Gastrocnemius medialis (tissue), 4 donors: Measurements from ENCODE around the gene PDE9A.

Experiments used
- CTCF ChIP-seq, 5 experiments: fragments of 450-650 bp in 3 of 5; fragments of 200-600 bp in 2 of 5; sonication (generic) in 2 of 5; IDR thresholded peaks in 4 of 5; conservative IDR thresholded peaks in 1 of 5; 1 replicate in 4 of 5; 2 replicates in 1 of 5; pipeline ENCODE4 v1.5.1; 2016 to 2019; ENCODE audit warnings: antibody characterized with exemption in 5 of 5, mild to moderate bottlenecking in 3 of 5, moderate library complexity in 3 of 5
- POLR2A ChIP-seq, 2 donors: fragments of 450-650 bp; IDR thresholded peaks; one replicate each; pipeline ENCODE4 v1.6.1; 2017; ENCODE audit warnings: antibody characterized with exemption in 2 of 2, mild to moderate bottlenecking in 2 of 2, moderate library complexity in 2 of 2

- no peak for TF ChIP-seq CTCF (IDR thresholded peaks at IDR 0.05 in 4 of 5, conservative IDR thresholded peaks at IDR 0.05 in 1 of 5)
- TF ChIP-seq POLR2A (IDR thresholded peaks at IDR 0.05), result no peak
Observed at GRCh38 chr21:42758721-42759593, 105.5 kb downstream of the PDE9A start.
